ENCODE results near the gene MIS18BP1. TPM values are rescaled to one million over a fixed set of nuclear protein-coding genes. Genes with fewer than 3 reads are reported as not detected.

The MIS18BP1 gene
- polyA plus RNA-seq, 1 experiment = 8.3 TPM

DNA sequence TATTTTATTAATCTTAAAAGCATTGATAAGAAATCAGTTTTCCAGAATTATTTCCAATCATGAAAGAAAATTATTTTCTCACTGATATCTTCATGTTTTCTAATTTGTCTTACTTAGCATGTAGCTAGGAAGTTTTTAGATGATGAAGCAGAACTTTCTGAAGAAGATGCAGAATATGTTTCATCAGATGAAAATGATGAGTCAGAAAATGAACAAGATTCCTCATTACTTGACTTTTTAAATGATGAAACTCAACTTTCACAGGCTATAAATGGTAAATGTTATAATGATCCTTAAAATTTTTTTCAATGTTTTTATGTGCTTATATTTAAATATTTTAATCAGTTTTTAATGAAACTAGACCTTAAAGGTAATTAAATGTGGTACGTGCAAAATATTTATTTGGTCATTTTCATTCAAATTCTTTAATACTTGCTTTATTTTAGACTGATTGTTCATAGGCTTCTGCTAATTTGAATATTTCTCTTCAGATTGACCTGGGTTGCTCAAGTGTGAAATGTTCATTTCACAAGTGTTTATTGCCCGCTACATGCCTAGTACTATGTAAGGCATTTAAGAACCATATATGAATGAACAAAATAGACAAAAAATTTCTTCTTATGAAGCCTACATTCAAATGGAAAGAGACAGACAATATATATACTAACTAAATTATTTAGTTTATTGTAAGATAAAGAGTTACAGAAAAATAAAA is 67.7 kb downstream of the MIS18BP1 start:
- TF ChIP-seq, protein P1, sequence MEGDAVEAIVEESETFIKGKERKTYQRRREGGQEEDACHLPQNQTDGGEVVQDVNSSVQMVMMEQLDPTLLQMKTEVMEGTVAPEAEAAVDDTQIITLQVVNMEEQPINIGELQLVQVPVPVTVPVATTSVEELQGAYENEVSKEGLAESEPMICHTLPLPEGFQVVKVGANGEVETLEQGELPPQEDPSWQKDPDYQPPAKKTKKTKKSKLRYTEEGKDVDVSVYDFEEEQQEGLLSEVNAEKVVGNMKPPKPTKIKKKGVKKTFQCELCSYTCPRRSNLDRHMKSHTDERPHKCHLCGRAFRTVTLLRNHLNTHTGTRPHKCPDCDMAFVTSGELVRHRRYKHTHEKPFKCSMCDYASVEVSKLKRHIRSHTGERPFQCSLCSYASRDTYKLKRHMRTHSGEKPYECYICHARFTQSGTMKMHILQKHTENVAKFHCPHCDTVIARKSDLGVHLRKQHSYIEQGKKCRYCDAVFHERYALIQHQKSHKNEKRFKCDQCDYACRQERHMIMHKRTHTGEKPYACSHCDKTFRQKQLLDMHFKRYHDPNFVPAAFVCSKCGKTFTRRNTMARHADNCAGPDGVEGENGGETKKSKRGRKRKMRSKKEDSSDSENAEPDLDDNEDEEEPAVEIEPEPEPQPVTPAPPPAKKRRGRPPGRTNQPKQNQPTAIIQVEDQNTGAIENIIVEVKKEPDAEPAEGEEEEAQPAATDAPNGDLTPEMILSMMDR (IDR thresholded peaks at IDR 0.05; ENCODE audit: insufficient read depth, low read depth, low read length) = no peak
- Histone ChIP-seq H3K27me3 (ENCODE audit: control insufficient read depth, insufficient read depth, low read length) (no peaks in the 10 kb centered on the region), H3K4me3 (ENCODE audit: low read depth, low read length) (no peak overlapping the region), H3K36me3 (ENCODE audit: control insufficient read depth, insufficient read depth, low read length) (no peaks in the 10 kb centered on the region)
- ChIA-PET POLR2A (interaction anchor here (0.7 kb wide), 1 partner anchor 308 kb away, joined by 3 read pairs; no protein-coding TSS in a partner anchor), CTCF (no interaction called here)
- no peak for DNase-seq (ENCODE audit: low read depth)

- Histone ChIP-seq H3K27me3 (ENCODE audit: control insufficient read depth, insufficient read depth, low read length) (no peaks in the 10 kb centered on the region), H3K36me3 (ENCODE audit: control insufficient read depth, insufficient read depth, low read length) (no peaks in the 10 kb centered on the region), H3K4me3 (ENCODE audit: low read depth, low read length) (no peak overlapping the region)
- TF ChIP-seq, protein P1 (IDR thresholded peaks at IDR 0.05; ENCODE audit: insufficient read depth, low read depth, low read length) = no peak
- no peak for DNase-seq (ENCODE audit: low read depth)
- POLR2A ChIA-PET = no interaction called here
- CTCF ChIA-PET = interaction anchor here (1.6 kb wide), 1 partner anchor 20 kb away, joined by 3 read pairs; no protein-coding TSS in a partner anchor
Measured at GRCh38 chr14:45181806-45182205, 71.2 kb downstream of the MIS18BP1 start.

DNA sequence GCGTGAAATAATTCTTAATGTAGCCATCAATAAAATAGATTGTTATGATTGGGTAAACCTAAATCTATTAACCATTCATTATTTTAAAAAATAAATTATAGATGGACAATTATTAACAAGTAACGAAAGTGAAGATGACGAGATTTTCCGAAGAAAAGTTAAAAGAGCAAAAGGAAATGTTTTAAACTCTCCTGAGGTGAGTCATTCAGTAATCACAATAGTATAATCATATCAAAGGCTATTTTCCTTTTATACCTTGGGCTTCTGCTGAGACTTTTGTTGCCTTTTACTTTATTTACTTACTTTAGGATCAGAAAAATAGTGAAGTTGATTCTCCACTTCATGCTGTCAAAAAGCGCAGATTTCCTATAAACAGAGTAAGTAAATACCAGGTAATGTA is 71.7 kb downstream of the MIS18BP1 start:
- TF ChIP-seq, protein P1 (IDR thresholded peaks at IDR 0.05; ENCODE audit: insufficient read depth, low read depth, low read length) = no peak
- POLR2A ChIA-PET = no interaction called here
- CTCF ChIA-PET = interaction anchor here (1.6 kb wide), 1 partner anchor 21 kb away, joined by 3 read pairs; no protein-coding TSS in a partner anchor
- Histone ChIP-seq H3K4me3 (ENCODE audit: low read depth, low read length) (no peak overlapping the region), H3K27me3 (ENCODE audit: control insufficient read depth, insufficient read depth, low read length) (no peaks in the 10 kb centered on the region), H3K36me3 (ENCODE audit: control insufficient read depth, insufficient read depth, low read length) (no peaks in the 10 kb centered on the region)
- no peak for DNase-seq (ENCODE audit: low read depth)

- no peak for DNase-seq (ENCODE audit: low read depth)
- Histone ChIP-seq H3K4me3 (ENCODE audit: low read depth, low read length) (no peak overlapping the region), H3K36me3 (ENCODE audit: control insufficient read depth, insufficient read depth, low read length) (no peaks in the 10 kb centered on the region), H3K27me3 (ENCODE audit: control insufficient read depth, insufficient read depth, low read length) (no peaks in the 10 kb centered on the region)
- ChIA-PET POLR2A (no interaction called here), CTCF (no interaction called here)
- TF ChIP-seq, protein P1 (IDR thresholded peaks at IDR 0.05; ENCODE audit: insufficient read depth, low read depth, low read length) = no peak
Measured at GRCh38 chr14:45177076-45177475, 75.9 kb downstream of the MIS18BP1 start.

- TF ChIP-seq, protein P1 (IDR thresholded peaks at IDR 0.05; ENCODE audit: insufficient read depth, low read depth, low read length) = no peak
- Histone ChIP-seq H3K27me3 (ENCODE audit: control insufficient read depth, insufficient read depth, low read length) (no peaks in the 10 kb centered on the region), H3K36me3 (ENCODE audit: control insufficient read depth, insufficient read depth, low read length) (no peaks in the 10 kb centered on the region), H3K4me3 (ENCODE audit: low read depth, low read length) (no peak overlapping the region)
- POLR2A ChIA-PET = no interaction called here
- CTCF ChIA-PET = interaction anchor here (0.9 kb wide), 1 partner anchor 18 kb away, joined by 3 read pairs; no protein-coding TSS in a partner anchor
- DNase-seq (ENCODE audit: low read depth) = no peak
Measured at GRCh38 chr14:45169906-45170305, 83.1 kb downstream of the MIS18BP1 start.

All from BJ (cell line).